ENCODE data around the gene TXNRD2.

GRCh38 chr22:19951346-19951745 is 9.7 kb upstream of the TXNRD2 start:
- TF ChIP-seq GATA2 (IDR thresholded peaks at IDR 0.05; ENCODE audit: low read depth, low read length) (no peak), GATA3 (IDR thresholded peaks at IDR 0.05; ENCODE audit: low read depth, low read length) (no peak)
